ENCODE measurements around the gene FRAS1.
"Not testable (repeated sequence)": the region's sequence is repeated elsewhere in the genome, so short reads cannot be mapped to it uniquely, and the experiment has no call there.

FRAS1 gene

GRCh38 chr4:78207951-78208350, 150.8 kb downstream of the FRAS1 start:
- POLR2A ChIA-PET = no interaction called here
- TF ChIP-seq CTCF (IDR thresholded peaks at IDR 0.05; ENCODE audit: control extremely low read depth, extremely low read depth, low read depth, missing control alignments) = no peak
- no peak for DNase-seq (ENCODE audit: extremely low spot score)
- CTCF ChIA-PET = no interaction called here

- DNase-seq (ENCODE audit: extremely low spot score); CTCF ChIA-PET; POLR2A ChIA-PET: not testable (repeated sequence)
Measured at GRCh38 chr4:78208896-78209295, 151.8 kb downstream of the FRAS1 start.

- DNase-seq (ENCODE audit: extremely low spot score) = no peak
- ChIA-PET POLR2A (no interaction called here), CTCF (interaction anchor here (1.0 to 1.4 kb wide), 2 partner anchors 10 to 19 kb away, joined by 3 read pairs; no protein-coding TSS in a partner anchor)
- no peak for TF ChIP-seq CTCF (IDR thresholded peaks at IDR 0.05; ENCODE audit: control extremely low read depth, extremely low read depth, low read depth, missing control alignments)
Measured at GRCh38 chr4:78210694-78211410, 153.7 kb downstream of the FRAS1 start.

GRCh38 chr4:78213218-78213617, 156.1 kb downstream of the FRAS1 start:
- CTCF ChIA-PET = no interaction called here
- POLR2A ChIA-PET = no interaction called here
- no peak for DNase-seq (ENCODE audit: extremely low spot score)
- no peak for TF ChIP-seq CTCF (IDR thresholded peaks at IDR 0.05; ENCODE audit: control extremely low read depth, extremely low read depth, low read depth, missing control alignments)

GRCh38 chr4:78214078-78214477, 157.0 kb downstream of the FRAS1 start:
- no peak for DNase-seq (ENCODE audit: extremely low spot score)
- TF ChIP-seq CTCF (IDR thresholded peaks at IDR 0.05; ENCODE audit: control extremely low read depth, extremely low read depth, low read depth, missing control alignments) = no peak
- CTCF ChIA-PET = no interaction called here
- POLR2A ChIA-PET = no interaction called here

GRCh38 chr4:78217557-78217956, 160.4 kb downstream of the FRAS1 start:
- ChIA-PET POLR2A (no interaction called here), CTCF (interaction anchor here (1.4 to 1.5 kb wide), 2 partner anchors 11 to 13 kb away, joined by 3 to 4 read pairs; no protein-coding TSS in a partner anchor)
- no peak for DNase-seq (ENCODE audit: extremely low spot score)
- TF ChIP-seq CTCF (IDR thresholded peaks at IDR 0.05; ENCODE audit: control extremely low read depth, extremely low read depth, low read depth, missing control alignments) = no peak

GRCh38 chr4:78218260-78218659, 161.1 kb downstream of the FRAS1 start:
- POLR2A ChIA-PET = no interaction called here
- CTCF ChIA-PET = interaction anchor here (1.5 kb wide), 1 partner anchor 10 kb away, joined by 3 read pairs; no protein-coding TSS in a partner anchor
- no peak for DNase-seq (ENCODE audit: extremely low spot score)
- TF ChIP-seq CTCF (IDR thresholded peaks at IDR 0.05; ENCODE audit: control extremely low read depth, extremely low read depth, low read depth, missing control alignments) = no peak
